ENCODE measurements around the gene APLF. TPM values are rescaled to one million over a fixed set of nuclear protein-coding genes. Genes with fewer than 3 reads are reported as not detected.

Gene APLF, protein sequence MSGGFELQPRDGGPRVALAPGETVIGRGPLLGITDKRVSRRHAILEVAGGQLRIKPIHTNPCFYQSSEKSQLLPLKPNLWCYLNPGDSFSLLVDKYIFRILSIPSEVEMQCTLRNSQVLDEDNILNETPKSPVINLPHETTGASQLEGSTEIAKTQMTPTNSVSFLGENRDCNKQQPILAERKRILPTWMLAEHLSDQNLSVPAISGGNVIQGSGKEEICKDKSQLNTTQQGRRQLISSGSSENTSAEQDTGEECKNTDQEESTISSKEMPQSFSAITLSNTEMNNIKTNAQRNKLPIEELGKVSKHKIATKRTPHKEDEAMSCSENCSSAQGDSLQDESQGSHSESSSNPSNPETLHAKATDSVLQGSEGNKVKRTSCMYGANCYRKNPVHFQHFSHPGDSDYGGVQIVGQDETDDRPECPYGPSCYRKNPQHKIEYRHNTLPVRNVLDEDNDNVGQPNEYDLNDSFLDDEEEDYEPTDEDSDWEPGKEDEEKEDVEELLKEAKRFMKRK
- total RNA-seq, result 3.0 and 4.3 TPM in 2 replicates

DNA sequence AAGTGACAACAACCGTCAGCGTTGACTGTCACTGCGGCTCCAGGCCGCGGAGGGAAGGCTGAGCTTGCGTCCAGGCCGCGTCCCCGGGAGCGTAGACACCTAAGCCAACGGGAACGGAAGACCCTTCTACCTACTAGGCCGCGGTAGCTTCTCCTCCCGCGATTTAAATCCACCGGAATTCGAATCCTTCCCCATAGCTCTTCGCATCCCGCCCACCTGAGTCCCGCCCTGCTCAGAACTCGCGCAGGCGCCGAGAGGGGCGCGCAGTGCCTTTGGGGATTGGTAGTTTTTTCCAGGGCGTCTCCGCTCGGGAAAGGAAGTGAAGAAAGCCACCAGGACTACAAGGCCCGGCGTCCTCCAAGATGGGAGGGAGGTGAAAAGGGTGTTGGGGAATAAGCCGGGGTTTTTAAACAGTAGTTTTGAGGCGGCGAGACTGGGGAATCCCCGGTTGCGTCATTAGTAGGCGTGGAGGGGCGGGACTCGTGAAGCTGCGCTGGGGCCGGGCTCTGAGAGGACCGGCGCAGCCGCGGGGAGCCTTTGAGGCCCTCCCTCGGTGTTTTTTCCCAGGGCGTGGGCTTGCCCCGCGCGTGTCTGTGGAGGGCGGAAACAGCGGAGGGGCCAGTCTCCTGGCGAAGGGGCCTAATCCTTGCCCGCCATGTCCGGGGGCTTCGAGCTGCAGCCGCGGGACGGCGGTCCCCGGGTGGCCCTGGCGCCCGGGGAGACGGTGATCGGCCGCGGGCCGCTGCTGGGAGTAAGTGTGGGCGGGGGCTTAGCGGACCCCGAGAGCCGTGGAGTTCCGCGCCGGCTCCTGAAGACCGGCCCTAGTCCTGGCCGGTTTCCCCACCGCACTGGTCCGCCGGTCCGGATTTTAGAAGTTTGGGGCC is at the start of gene APLF, which contains the start of gene FBXO48:
TSS of gene APLF (plus strand) at position 509 of the 884 bp plus-strand sequence. CDS start at position 656, 147 bp downstream.
TSS of gene FBXO48 (minus strand) at position 218 of the 884 bp plus-strand sequence. CDS start 2,149 bp downstream, outside the sequence.

Other genes with a start within 250 kb of the APLF start
- 16.9 and 18.5 TPM in 2 replicates for gene PPP3R1, start 215.1 kb upstream of the APLF start, total RNA-seq
- gene CNRIP1, start 147.6 kb upstream of the APLF start, total RNA-seq, result 26.6 and 30.1 TPM in 2 replicates
- not detected in 2 replicates for gene PLEK, start 102.3 kb upstream of the APLF start, total RNA-seq
- 0.12 and 0.43 TPM in 2 replicates for gene FBXO48, start 291 bp upstream of the APLF start, total RNA-seq
- not detected in 2 replicates for gene PROKR1, start 176.0 kb downstream of the APLF start, total RNA-seq

All from pericardium fibroblast (primary cell).